HepG2 (cell line): ENCODE results near the gene TPRG1L. TPM values are rescaled to one million over a fixed set of nuclear protein-coding genes. Genes with fewer than 3 reads are reported as not detected.

ENCODE experiments used
- CHD4 ChIP-seq: fragments of 200-600 bp; sonication (generic); IDR thresholded peaks from 2 replicates; pipeline ENCODE4 v1.7.0; 2017; ENCODE audit warnings: mild to moderate bottlenecking, low read length, borderline replicate concordance
- KMT2A ChIP-seq: sonication (generic); formaldehyde crosslinking; IDR thresholded peaks from 2 replicates; pipeline ENCODE4 v1.4.0; 2020; ENCODE audit warnings: missing genetic modification reagents
- MXI1 ChIP-seq: IDR thresholded peaks from 3 replicates; pipeline ENCODE4 v1.6.1; 2012; ENCODE audit warnings: low read depth, low read length, inconsistent platforms, borderline replicate concordance
- NBN ChIP-seq: fragments of 450-650 bp; conservative IDR thresholded peaks from 2 replicates; pipeline ENCODE4 v1.6.1; 2017
- NKX3-1 ChIP-seq: sonication (generic); formaldehyde crosslinking; IDR thresholded peaks from 2 replicates; pipeline ENCODE4 v1.5.0; 2020; ENCODE audit warnings: missing genetic modification reagents
- PPARG ChIP-seq: conservative IDR thresholded peaks from 2 replicates; pipeline ENCODE4 v1.6.1; 2016; ENCODE audit warnings: missing biosample characterization, missing genetic modification reagents
- RBM22 ChIP-seq: fragments of 200-400 bp; formaldehyde crosslinking; optimal IDR thresholded peaks from 2 replicates; pipeline ENCODE3; 2017; ENCODE audit warnings: mild to moderate bottlenecking, low read length, moderate library complexity
- RNF2 ChIP-seq: fragments of 450-650 bp; conservative IDR thresholded peaks from 2 replicates; pipeline ENCODE4 v1.6.1; 2016; ENCODE audit warnings: low read depth
- TGIF2 ChIP-seq: IDR thresholded peaks from 2 replicates; pipeline ENCODE4 v1.6.1; 2016; ENCODE audit warnings: control low read depth, missing compliant biosample characterization
- TRIM24 ChIP-seq: sonication (generic); formaldehyde crosslinking; IDR thresholded peaks from 2 replicates; pipeline ENCODE4 v1.8.0; 2022; ENCODE audit warnings: mild to moderate bottlenecking, missing genetic modification reagents
- ZBED4 ChIP-seq: sonication (generic); formaldehyde crosslinking; IDR thresholded peaks from 2 replicates; pipeline ENCODE4 v1.4.0; 2020; ENCODE audit warnings: missing genetic modification reagents, borderline replicate concordance
- ZBTB3 ChIP-seq: sonication (generic); formaldehyde crosslinking; IDR thresholded peaks from 2 replicates; pipeline ENCODE4 v1.4.0; 2020; ENCODE audit warnings: low read depth, mild to moderate bottlenecking, moderate library complexity, missing genetic modification reagents, borderline replicate concordance
- ZEB1 ChIP-seq: IDR thresholded peaks from 2 replicates; pipeline ENCODE4 v1.6.1; 2012; ENCODE audit warnings: mild to moderate bottlenecking, low read depth, inconsistent platforms; ENCODE audit not compliant: insufficient replicate concordance
- ZNF317 ChIP-seq: sonication (generic); formaldehyde crosslinking; IDR thresholded peaks from 2 replicates; pipeline ENCODE4 v1.5.0; 2020; ENCODE audit warnings: mild to moderate bottlenecking, missing genetic modification reagents
- ZNF326 ChIP-seq: sonication (generic); formaldehyde crosslinking; IDR thresholded peaks from 2 replicates; pipeline ENCODE4 v1.4.0; 2020; ENCODE audit warnings: missing genetic modification reagents, borderline replicate concordance
- ZNF414 ChIP-seq: sonication (generic); formaldehyde crosslinking; IDR thresholded peaks from 2 replicates; pipeline ENCODE4 v1.5.0; 2020; ENCODE audit warnings: missing genetic modification reagents
- ZNF530 ChIP-seq: sonication (generic); formaldehyde crosslinking; IDR thresholded peaks from 2 replicates; pipeline ENCODE4 v1.5.0; 2020; ENCODE audit warnings: low read depth, mild to moderate bottlenecking, missing genetic modification reagents
- ZNF546 ChIP-seq: sonication (generic); formaldehyde crosslinking; conservative IDR thresholded peaks from 2 replicates; pipeline ENCODE4 v1.8.1; 2023; ENCODE audit warnings: mild to moderate bottlenecking, missing genetic modification reagents
- ZNF709 ChIP-seq: sonication (generic); formaldehyde crosslinking; IDR thresholded peaks from 2 replicates; pipeline ENCODE4 v1.5.0; 2020; ENCODE audit warnings: mild to moderate bottlenecking, missing genetic modification reagents
- polyA plus RNA-seq, 8 experiments: library from polyadenylated mRNA; depleted of rRNA in 3 of 8; stranded (reverse) in 7 of 8; unstranded in 1 of 8; fragments of >200 nt; fragmentation: Illumina TruSeq in 4 of 8; extraction: Trizol in 4 of 8; gene quantifications; 2 replicates each; pipeline versions ENCODE4 v1.2.1 to v1.2.3, GENCODE V29; 2011 to 2016; ENCODE audit warnings: low read depth in 4 of 8, missing spikeins in 1 of 8, mixed read lengths in 1 of 8; ENCODE audit not compliant: insufficient read depth in 1 of 8
- total RNA-seq, 5 experiments: library from RNA; depleted of rRNA; stranded (reverse); fragments of >200 nt; fragmentation: Illumina TruSeq; extraction: Trizol; gene quantifications; 2 replicates each; pipeline ENCODE4 v1.2.3, GENCODE V29; 2016; ENCODE audit warnings: low read depth in 1 of 5
- TF ChIP-seq, protein P1 (sequence below): sonication (generic); formaldehyde crosslinking; IDR thresholded peaks from 2 replicates; pipeline ENCODE4 v1.4.0; 2020; ENCODE audit warnings: low read depth, mild to moderate bottlenecking, missing genetic modification reagents
- TF ChIP-seq, protein P2 (sequence below): sonication (generic); formaldehyde crosslinking; IDR thresholded peaks from 2 replicates; pipeline ENCODE4 v1.4.0; 2020; ENCODE audit warnings: missing genetic modification reagents

The TPRG1L gene
- total and polyA plus RNA-seq, 2 of the 13 experiments (the other 11 are each of a cell fraction or from before 2014, with no cell fraction given), result 21.3 to 37.4 TPM

GRCh38 chr1:3649342-3650247 is 24.8 kb downstream of the TPRG1L start, which contains the start of gene WRAP73 (continued):
- TF ChIP-seq TRIM24 (no peak), CHD4 (no peak), ZNF326 (CRISPR knock-in tag) (no peak), ZNF546 (CRISPR knock-in tag) (0 out of 2 replicates have a peak, but pooled peaks have one; percentile 31), ZBTB3 (CRISPR knock-in tag) (no peak), ZBED4 (no peak), NBN (no peak), ZNF414 (CRISPR knock-in tag) (peak; percentile 25; the same call in 1 of the 2 replicates), RNF2 (no peak), KMT2A (CRISPR knock-in tag) (peak; percentile 74), ZNF709 (CRISPR knock-in tag) (no peak), PPARG (CRISPR knock-in tag) (no peak), MXI1 (peak; percentile 45; the same call in 1 of the 3 replicates), TGIF2 (CRISPR knock-in tag) (no peak), NKX3-1 (CRISPR knock-in tag) (no peak), ZNF317 (CRISPR knock-in tag) (0 out of 2 replicates have a peak, but pooled peaks have one; percentile 23), ZNF530 (CRISPR knock-in tag) (no peak), ZEB1 (peak; percentile 93), RBM22 (no peak)
- TF ChIP-seq, protein P1, sequence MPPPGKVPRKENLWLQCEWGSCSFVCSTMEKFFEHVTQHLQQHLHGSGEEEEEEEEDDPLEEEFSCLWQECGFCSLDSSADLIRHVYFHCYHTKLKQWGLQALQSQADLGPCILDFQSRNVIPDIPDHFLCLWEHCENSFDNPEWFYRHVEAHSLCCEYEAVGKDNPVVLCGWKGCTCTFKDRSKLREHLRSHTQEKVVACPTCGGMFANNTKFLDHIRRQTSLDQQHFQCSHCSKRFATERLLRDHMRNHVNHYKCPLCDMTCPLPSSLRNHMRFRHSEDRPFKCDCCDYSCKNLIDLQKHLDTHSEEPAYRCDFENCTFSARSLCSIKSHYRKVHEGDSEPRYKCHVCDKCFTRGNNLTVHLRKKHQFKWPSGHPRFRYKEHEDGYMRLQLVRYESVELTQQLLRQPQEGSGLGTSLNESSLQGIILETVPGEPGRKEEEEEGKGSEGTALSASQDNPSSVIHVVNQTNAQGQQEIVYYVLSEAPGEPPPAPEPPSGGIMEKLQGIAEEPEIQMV (CRISPR knock-in tag), result no peak
- TF ChIP-seq, protein P2, sequence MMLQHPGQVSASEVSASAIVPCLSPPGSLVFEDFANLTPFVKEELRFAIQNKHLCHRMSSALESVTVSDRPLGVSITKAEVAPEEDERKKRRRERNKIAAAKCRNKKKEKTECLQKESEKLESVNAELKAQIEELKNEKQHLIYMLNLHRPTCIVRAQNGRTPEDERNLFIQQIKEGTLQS, result no peak
